GM12878 (cell line): ENCODE data around the gene MLN. TPM values are rescaled to one million over a fixed set of nuclear protein-coding genes. Genes with fewer than 3 reads are reported as not detected.

Experiments used
- ATAC-seq: fragments of 200-7000 bp; cut with Tn5 transposase; 3 replicates; pipeline ENCODE4 v1.9.1; 2020; ENCODE audit warnings: mild to moderate bottlenecking, moderate library complexity
- BruUV-seq: library from RNA; stranded (reverse); fragments of 400-500 nt; replicated peaks from 2 replicates; lab custom pipeline; 2021; lab: Mats Ljungman, UMichigan
- CTCF ChIA-PET: fragments of 300-600 bp; sonication (Branson Sonifier 250); formaldehyde crosslinking; extraction: SDS; loops from one replicate; lab custom pipeline; 2021; ENCODE audit warnings: inconsistent platforms; lab: Yijun Ruan, JAX
- POLR2A ChIA-PET: fragments of 350-600 bp; formaldehyde crosslinking; extraction: SDS; loops from one replicate; lab custom pipeline; 2021; ENCODE audit warnings: inconsistent platforms; lab: Charles Lee
- RAD21 ChIA-PET: fragments of 300-600 bp; sonication (Branson Sonifier 250); formaldehyde crosslinking; loops from one replicate; lab custom pipeline; 2023; ENCODE audit warnings: antibody characterized with exemption; ENCODE audit not compliant: unreplicated experiment; lab: Charles Lee
- SMC1A ChIA-PET: fragments of 300-600 bp; sonication (Branson Sonifier 250); formaldehyde crosslinking; loops from one replicate; lab custom pipeline; 2023; ENCODE audit not compliant: unreplicated experiment, uncharacterized antibody; lab: Charles Lee
- DNase-seq: peaks from one replicate; pipeline ENCODE4 v3.0.0-alpha.2; 2011; ENCODE audit warnings: low read depth, low spot score
- FAIRE-seq: peaks from 3 replicates; lab custom pipeline; 2011; peaks lifted over from hg19 to GRCh38; lab: Jason Lieb, UNC
- H2AFZ ChIP-seq: 2 replicates; pipeline ENCODE4 v1.6.0; 2011; ENCODE audit warnings: low read depth, low read length, control low read depth; ENCODE audit not compliant: control insufficient read depth
- H3K27ac ChIP-seq: 2 replicates; pipeline ENCODE4 v1.5.1; 2011; ENCODE audit warnings: control low read depth; ENCODE audit not compliant: control insufficient read depth, insufficient read depth
- H3K27me3 ChIP-seq, 2 experiments: replicated peaks in 1 of 2; 2 replicates each; pipeline versions ENCODE4 v1.6.0 to v1.6.1; 2011; ENCODE audit warnings: low read length in 1 of 2; ENCODE audit not compliant: control insufficient read depth in 2 of 2, insufficient read depth in 2 of 2
- H3K36me3 ChIP-seq, 2 experiments: 2 replicates each; pipeline ENCODE4 v1.5.1; 2011; ENCODE audit warnings: low read length in 1 of 2; ENCODE audit not compliant: control insufficient read depth in 2 of 2, insufficient read depth in 2 of 2
- H3K4me1 ChIP-seq: 2 replicates; pipeline ENCODE4 v1.6.1; 2011; ENCODE audit warnings: mild to moderate bottlenecking, low read length, moderate library complexity, mixed read lengths; ENCODE audit not compliant: control insufficient read depth, insufficient read depth
- H3K4me2 ChIP-seq: 2 replicates; pipeline ENCODE4 v1.6.0; 2011; ENCODE audit warnings: control low read depth; ENCODE audit not compliant: control insufficient read depth, insufficient read depth
- H3K4me3 ChIP-seq: fragments of 200-600 bp; sonication (generic); 2 replicates; pipeline ENCODE4 v1.5.1; 2016
- H3K79me2 ChIP-seq: 2 replicates; pipeline ENCODE4 v1.6.0; 2011; ENCODE audit warnings: low read length; ENCODE audit not compliant: control insufficient read depth, insufficient read depth
- H3K9ac ChIP-seq: 2 replicates; pipeline ENCODE4 v1.8.0; 2011; ENCODE audit warnings: low read length, control low read depth, mixed read lengths; ENCODE audit not compliant: control insufficient read depth, insufficient read depth
- H3K9me3 ChIP-seq: replicated peaks from 3 replicates; pipeline ENCODE4 v1.5.1; 2011; ENCODE audit warnings: mild to moderate bottlenecking, low read length; ENCODE audit not compliant: control insufficient read depth, insufficient read depth
- H4K20me1 ChIP-seq: 2 replicates; pipeline ENCODE4 v1.6.0; 2011; ENCODE audit not compliant: control insufficient read depth, insufficient read depth
- BMI1 ChIP-seq: fragments of 450-650 bp; IDR thresholded peaks from 2 replicates; pipeline ENCODE4 v1.6.1; 2016; ENCODE audit warnings: mild to moderate bottlenecking, moderate library complexity, borderline replicate concordance
- CBFB ChIP-seq: IDR thresholded peaks from 2 replicates; pipeline ENCODE4 v1.6.1; 2016; ENCODE audit warnings: antibody characterized with exemption, low read depth
- MTA3 ChIP-seq: IDR thresholded peaks from 2 replicates; pipeline ENCODE4 v1.6.1; 2012; ENCODE audit warnings: low read length, inconsistent platforms, borderline replicate concordance
- NFYB ChIP-seq: IDR thresholded peaks from 2 replicates; pipeline ENCODE4 v1.6.1; 2011; ENCODE audit warnings: low read depth, mild to moderate bottlenecking, low read length, improper control_type of control experiment, moderate library complexity; ENCODE audit not compliant: insufficient read depth
- POLR2AphosphoS2 ChIP-seq: IDR thresholded peaks from 2 replicates; pipeline ENCODE4 v1.6.1; 2011; ENCODE audit warnings: low read depth, mild to moderate bottlenecking, low read length, improper control_type of control experiment, moderate library complexity
- RELB ChIP-seq: fragments of 450-650 bp; IDR thresholded peaks from 2 replicates; pipeline ENCODE4 v1.6.1; 2017; ENCODE audit warnings: low read depth, mild to moderate bottlenecking, moderate library complexity
- SMAD5 ChIP-seq: IDR thresholded peaks from 2 replicates; pipeline ENCODE4 v1.6.1; 2016; ENCODE audit warnings: antibody characterized with exemption, low read depth
- SMARCA5 ChIP-seq: fragments of 450-650 bp; IDR thresholded peaks from 2 replicates; pipeline ENCODE4 v1.6.1; 2017; ENCODE audit warnings: mild to moderate bottlenecking
- ZBTB40 ChIP-seq: fragments of 450-650 bp; IDR thresholded peaks from 2 replicates; pipeline ENCODE4 v1.6.1; 2016; ENCODE audit warnings: mild to moderate bottlenecking, moderate library complexity, borderline replicate concordance
- ZNF24 ChIP-seq: fragments of 450-650 bp; IDR thresholded peaks from 2 replicates; pipeline ENCODE4 v1.6.1; 2017; ENCODE audit warnings: antibody characterized with exemption, mild to moderate bottlenecking
- ZSCAN29 ChIP-seq: fragments of 450-650 bp; IDR thresholded peaks from 2 replicates; pipeline ENCODE4 v1.6.1; 2017; ENCODE audit warnings: mild to moderate bottlenecking, moderate library complexity
- WGBS: methylation state at CpG from one replicate; pipeline ENCODE4 v1.1.6; 2016; ENCODE audit warnings: low lambda C conversion rate; ENCODE audit not compliant: insufficient replicate concordance, insufficient coverage; ENCODE audit errors: missing lambda C conversion rate; 5-methylcytosine and 5-hydroxymethylcytosine counted together
- in situ Hi-C: fragments of 300-500 bp; cut with MboI; formaldehyde crosslinking; loops from 9 replicates; pipeline ENCODE4 v1.14.3; 2018; ENCODE audit warnings: mixed read lengths
- intact Hi-C: fragments of 100-400 bp; cut with micrococcal nuclease; formaldehyde crosslinking; loops from one replicate; pipeline ENCODE4 v1.14.2; 2022; ENCODE audit not compliant: unreplicated experiment
- polyA plus RNA-seq, 11 experiments: library from polyadenylated mRNA; depleted of rRNA in 4 of 11; unstranded in 6 of 11; stranded (reverse) in 5 of 11; fragments of >200 nt; fragmentation: Nextera tagmentation in 4 of 11; fragmentation: Illumina TruSeq in 1 of 11; extraction: Ambion mirVana in 4 of 11; extraction: Trizol in 1 of 11; gene quantifications; 1 replicate in 1 of 11; 2 replicates in 10 of 11; pipeline versions ENCODE4 v1.2.1 to v1.2.3, GENCODE V29; 2011 to 2016; ENCODE audit warnings: inconsistent platforms in 2 of 11, missing spikeins in 2 of 11, low read depth in 1 of 11
- total RNA-seq, 4 experiments: library from RNA; depleted of rRNA in 3 of 4; stranded (reverse); fragments of >200 nt in 3 of 4; fragmentation: Illumina TruSeq in 1 of 4; extraction: Trizol in 1 of 4; gene quantifications; 2 replicates each; pipeline versions ENCODE4 v1.2.1 to v1.2.3, GENCODE V29; 2013 to 2021

The MLN gene
- total and polyA plus RNA-seq, 10 of the 15 experiments (the other 5 are each of a cell fraction or from before 2014, with no cell fraction given): not detected

GRCh38 chr6:33757906-33758305 lies 45.9 kb downstream of the MLN start:
- WGBS: 39% methylated on average over 10 of the region's 10 CpGs
- no peak for ATAC-seq
- FAIRE-seq: no peak
- Histone ChIP-seq H3K79me2 (no peaks in the 10 kb centered on the region), H2AFZ (no peak overlapping the region), H3K36me3 (no peaks in the 10 kb centered on the region), H3K27ac (no peak overlapping the region), H4K20me1 (no peaks in the 10 kb centered on the region), H3K9me3 (no peaks in the 10 kb centered on the region), H3K4me1 (peaks cover 7% of the 10 kb centered on the region), H3K4me2 (no peak overlapping the region), H3K4me3 (no peak overlapping the region), H3K9ac (no peak overlapping the region), H3K27me3 (no peaks in the 10 kb centered on the region; a peak in 1 of 4 replicates)
- in situ Hi-C loops (no loop called here), intact Hi-C loops (no loop called here)
- ChIA-PET POLR2A (no interaction called here), CTCF (interaction anchor here (0.7 to 7.1 kb wide), 3 partner anchors 11 to 12 kb away, joined by 3 to 40 read pairs (median 3); partner anchors contain the start of gene IP6K3), RAD21 (no interaction called here), SMC1A (interaction anchor here (0.7 to 1.0 kb wide), 2 partner anchors 46 to 212 kb away, joined by 3 to 4 read pairs; partner anchors contain the start of gene UQCC2)
- BruUV-seq: no TSS peak
- TF ChIP-seq RELB: no peak
- TF ChIP-seq CBFB: no peak
- TF ChIP-seq SMAD5: no peak
- no peak for TF ChIP-seq ZBTB40
- TF ChIP-seq POLR2AphosphoS2: no peak
- TF ChIP-seq MTA3: no peak
- no peak for TF ChIP-seq ZNF24
- no peak for TF ChIP-seq BMI1
- TF ChIP-seq SMARCA5: no peak
- no peak for TF ChIP-seq ZSCAN29
- no peak for TF ChIP-seq NFYB
- no peak for DNase-seq
